GM23248 (cell line): Measurements from ENCODE around the gene SHANK2. TPM values are rescaled to one million over a fixed set of nuclear protein-coding genes. Genes with fewer than 3 reads are reported as not detected.

Experiments used
- DNase-seq: peaks from one replicate; pipeline ENCODE4 v3.0.0-alpha.2; 2015
- H2AFZ ChIP-seq: fragments of 200-600 bp; sonication (generic); 2 replicates; pipeline ENCODE4 v1.6.1; 2016; ENCODE audit warnings: antibody characterized with exemption
- H3F3A ChIP-seq: fragments of 200-600 bp; sonication (generic); 2 replicates; pipeline ENCODE4 v1.6.1; 2016; ENCODE audit warnings: mild to moderate bottlenecking, antibody characterized with exemption, mixed run types; ENCODE audit not compliant: insufficient read depth
- H3K27ac ChIP-seq: fragments of 200-600 bp; sonication (generic); 2 replicates; pipeline ENCODE4 v1.5.1; 2016; ENCODE audit warnings: mild to moderate bottlenecking
- H3K27me3 ChIP-seq: fragments of 200-600 bp; sonication (generic); replicated peaks from 2 replicates; pipeline ENCODE4 v1.6.1; 2016; ENCODE audit warnings: mild to moderate bottlenecking; ENCODE audit not compliant: insufficient read depth
- H3K36me3 ChIP-seq: fragments of 200-600 bp; sonication (generic); 2 replicates; pipeline ENCODE4 v1.6.1; 2016; ENCODE audit warnings: low read depth, mild to moderate bottlenecking
- H3K4me1 ChIP-seq: fragments of 200-600 bp; sonication (generic); 2 replicates; pipeline ENCODE4 v1.6.1; 2016; ENCODE audit warnings: mild to moderate bottlenecking; ENCODE audit not compliant: insufficient read depth
- H3K4me2 ChIP-seq: fragments of 200-600 bp; sonication (generic); one replicate; pipeline ENCODE4 v1.6.1; 2016; ENCODE audit warnings: mild to moderate bottlenecking; ENCODE audit not compliant: unreplicated experiment
- H3K4me3 ChIP-seq: fragments of 200-600 bp; sonication (generic); 2 replicates; pipeline ENCODE4 v1.5.1; 2016; ENCODE audit warnings: mild to moderate bottlenecking
- H3K79me2 ChIP-seq: fragments of 200-600 bp; sonication (generic); 2 replicates; pipeline ENCODE4 v1.6.1; 2016; ENCODE audit warnings: mild to moderate bottlenecking; ENCODE audit not compliant: insufficient read depth
- H3K9ac ChIP-seq: fragments of 200-600 bp; sonication (generic); 2 replicates; pipeline ENCODE4 v1.6.1; 2016; ENCODE audit warnings: mild to moderate bottlenecking
- H3K9me2 ChIP-seq: fragments of 200-600 bp; sonication (generic); 2 replicates; pipeline ENCODE4 v1.6.1; 2016; ENCODE audit warnings: mixed run types, mild to moderate bottlenecking, moderate library complexity; ENCODE audit not compliant: insufficient read depth
- H3K9me3 ChIP-seq: fragments of 200-600 bp; sonication (generic); one replicate; pipeline ENCODE4 v1.6.1; 2017; ENCODE audit warnings: low read depth
- H4K20me1 ChIP-seq: fragments of 200-600 bp; sonication (generic); 2 replicates; pipeline ENCODE4 v1.6.0; 2016; ENCODE audit not compliant: insufficient read depth
- EZH2 ChIP-seq: fragments of 200-600 bp; sonication (generic); IDR thresholded peaks from 2 replicates; pipeline ENCODE4 v1.6.1; 2018; ENCODE audit warnings: antibody characterized with exemption, mild to moderate bottlenecking; ENCODE audit not compliant: insufficient read depth, poor library complexity, severe bottlenecking
- EZH2phosphoT487 ChIP-seq: fragments of 200-600 bp; sonication (generic); IDR thresholded peaks from 2 replicates; pipeline ENCODE4 v1.6.1; 2018; ENCODE audit warnings: antibody characterized with exemption, moderate library complexity, mild to moderate bottlenecking, low read depth; ENCODE audit not compliant: insufficient read depth
- WGBS, 2 experiments: methylation state at CpG; one replicate each; pipeline ENCODE4 v1.1.6; 2015 to 2017; ENCODE audit warnings: low lambda C conversion rate in 2 of 2, low coverage in 1 of 2; ENCODE audit errors: missing lambda C conversion rate in 2 of 2; 5-methylcytosine and 5-hydroxymethylcytosine counted together
- in situ Hi-C: fragments of 300-500 bp; cut with MboI; formaldehyde crosslinking; loops from 2 replicates; pipeline ENCODE4 v1.15.0; 2020
- polyA plus RNA-seq: library from polyadenylated mRNA; unstranded; fragments of >200 nt; fragmentation: Nextera tagmentation; extraction: Ambion mirVana; gene quantifications from 2 replicates; pipeline ENCODE4 v1.2.1, GENCODE V29; 2016
- total RNA-seq: library from RNA; depleted of rRNA; stranded (reverse); fragments of >200 nt; shearing (Covaris generic); gene quantifications from 2 replicates; pipeline ENCODE4 v1.2.3, GENCODE V29; 2014; rRNA removed

Gene SHANK2
- total RNA-seq (0.22 and 3.9 TPM in 2 replicates), polyA plus RNA-seq (0.30 TPM in 1 of 2 replicates, not detected in the other)

DNA sequence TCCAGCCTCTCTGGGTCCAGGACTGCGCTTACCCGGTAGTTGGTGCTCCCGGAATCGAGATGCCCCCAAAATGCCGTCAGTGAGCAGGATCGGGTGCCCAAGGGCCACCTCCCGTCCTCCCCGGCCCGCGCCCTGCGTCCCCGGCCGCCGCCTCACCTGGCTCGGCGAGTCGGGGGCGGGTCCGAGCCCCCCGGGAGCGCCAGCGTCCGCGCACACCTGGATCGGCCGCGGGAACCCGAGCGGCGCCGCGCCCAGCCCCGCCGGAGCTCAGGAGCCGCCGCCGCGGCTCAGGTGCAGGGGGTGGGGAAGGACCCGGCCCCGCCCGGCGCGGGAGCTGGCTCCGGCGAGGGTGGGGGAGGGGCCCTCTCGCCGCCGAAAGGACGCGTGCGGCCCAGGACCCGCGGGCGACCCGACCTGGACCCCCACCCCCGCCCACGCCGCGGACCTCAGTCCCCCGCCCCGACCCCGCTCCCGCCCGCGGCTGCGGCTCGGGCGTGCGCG is at the start of gene SHANK2:
TSS of gene SHANK2 (minus strand) at position 309 of the 501 bp plus-strand sequence. CDS start 105,251 bp downstream, outside the sequence.
- Histone ChIP-seq H3K9ac (peak within 1 kb of the TSS; percentile 46), H3K36me3 (no peaks in the 10 kb centered on the region), H3K4me3 (peak within 1 kb of the TSS; percentile 69), H2AFZ (peak within 1 kb of the TSS; percentile 77), H3K9me3 (no peaks in the 10 kb centered on the region), H3K27ac (no peak within 1 kb of the TSS), H3K9me2 (no peaks in the 10 kb centered on the region), H3K27me3 (peaks cover 34% of the 10 kb centered on the region), H3K4me2 (peak within 1 kb of the TSS; percentile 67), H3K4me1 (no peaks in the 10 kb centered on the region; the same call in 1 of the 2 replicates), H3K79me2 (no peaks in the 10 kb centered on the region), H4K20me1 (no peaks in the 10 kb centered on the region), H3F3A (no peaks in the 10 kb centered on the region)
- in situ Hi-C loops, result no loop called here
- WGBS, 2 experiments, result 3% methylated on average over 25 to 48 of the region's 70 CpGs
- TF ChIP-seq EZH2 (no peak), EZH2phosphoT487 (no peak)
- DNase-seq, result no peak

DNA sequence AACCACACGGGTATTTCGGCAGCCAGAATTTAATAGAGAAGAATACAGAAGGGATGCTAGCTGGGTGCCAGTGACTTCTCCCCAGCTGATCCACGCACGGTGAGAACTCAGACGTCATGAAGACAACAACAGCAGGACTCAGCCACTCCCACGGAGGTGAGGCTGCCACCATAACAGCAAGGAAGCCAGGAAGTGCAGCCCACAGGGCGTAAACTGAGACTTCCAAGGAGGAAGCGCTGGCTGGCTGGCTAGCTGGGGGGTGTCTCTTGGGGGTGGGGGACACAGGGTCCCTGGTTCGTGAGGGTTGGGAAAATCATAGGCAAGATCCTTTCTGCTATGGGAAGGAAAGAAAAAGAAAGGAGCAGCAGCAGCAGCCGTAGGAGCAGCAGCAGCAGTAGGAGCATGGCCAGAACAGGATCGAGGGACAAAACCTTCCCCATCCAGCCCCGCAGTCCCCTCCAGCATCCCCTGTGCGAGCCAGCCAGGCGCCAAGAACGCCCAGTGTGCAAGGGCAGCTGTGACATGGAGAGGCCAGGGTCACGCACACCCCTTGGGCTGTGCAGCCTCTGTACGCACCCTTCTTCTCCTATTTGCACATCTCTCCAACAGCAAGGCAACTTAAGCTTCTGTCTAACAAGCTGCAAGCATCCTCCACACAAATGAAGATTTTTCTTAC is 49.6 kb upstream of the SHANK2 start:
- in situ Hi-C loops, result no loop called here

DNA sequence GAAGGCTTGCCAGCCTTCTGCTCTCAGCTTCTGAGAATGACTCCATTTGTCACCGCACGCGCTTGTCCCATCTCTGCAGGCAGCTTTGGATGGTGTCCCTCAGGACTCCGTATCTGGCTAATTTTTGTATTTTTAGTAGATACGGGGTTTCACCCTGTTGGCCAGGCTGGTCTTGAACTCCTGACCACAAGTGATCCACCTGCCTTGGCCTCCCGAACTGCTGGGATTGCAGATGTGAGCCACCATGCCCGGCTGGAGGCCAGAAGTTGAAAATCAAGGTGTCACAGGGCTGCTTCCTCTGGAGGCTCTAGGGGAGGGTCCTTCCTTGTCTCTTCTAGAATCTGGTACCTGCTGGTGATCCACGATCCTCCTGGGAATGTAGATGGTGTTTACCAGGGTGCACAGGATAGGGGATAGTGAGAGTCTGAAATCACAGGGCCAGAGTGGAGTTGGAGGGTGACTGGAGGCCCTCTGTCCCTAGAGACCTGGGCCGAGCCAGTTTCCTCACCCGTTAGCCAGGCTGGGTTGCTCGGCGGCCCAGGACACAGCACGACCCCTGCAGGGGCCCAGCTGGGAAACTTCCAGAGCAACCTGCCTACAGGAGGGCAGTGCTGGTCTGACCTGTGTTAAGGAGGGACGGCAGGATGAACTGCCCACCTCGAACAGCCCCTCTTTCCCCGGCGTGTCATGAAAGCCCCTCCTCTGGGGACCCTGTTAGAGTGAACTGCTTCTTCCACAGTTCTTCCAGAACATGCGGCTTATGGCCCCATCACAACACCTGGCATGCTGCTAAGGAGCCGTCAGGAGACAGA is 48.9 kb upstream of the SHANK2 start:
- WGBS, 2 experiments, result 92 to 94% methylated on average over 19 of the region's 19 CpGs
- H3K4me3 ChIP-seq, result no peak overlapping the region
- TF ChIP-seq EZH2, result no peak
- TF ChIP-seq EZH2phosphoT487, result no peak
- H3K36me3 ChIP-seq, result no peaks in the 10 kb centered on the region
- in situ Hi-C loops, result no loop called here
- no peaks in the 10 kb centered on the region for H3K79me2 ChIP-seq
- no peaks in the 10 kb centered on the region for H3K9me2 ChIP-seq
- H2AFZ ChIP-seq, result no peak overlapping the region
- H4K20me1 ChIP-seq, result no peaks in the 10 kb centered on the region
- no peaks in the 10 kb centered on the region for H3K27me3 ChIP-seq
- no peaks in the 10 kb centered on the region for H3K9me3 ChIP-seq
- H3K27ac ChIP-seq, result no peak overlapping the region
- no peak overlapping the region for H3K4me2 ChIP-seq
- H3F3A ChIP-seq, result peaks cover 15% of the 10 kb centered on the region; the same call in 1 of the 2 replicates
- H3K4me1 ChIP-seq, result peaks cover 22% of the 10 kb centered on the region
- no peak for DNase-seq
- H3K9ac ChIP-seq, result no peak overlapping the region

More for the DNA sequence above, 49.6 kb upstream of the SHANK2 start:
- Histone ChIP-seq H3K9ac (no peak overlapping the region), H3F3A (peaks cover 15% of the 10 kb centered on the region; the same call in 1 of the 2 replicates), H3K4me2 (no peak overlapping the region), H3K36me3 (no peaks in the 10 kb centered on the region), H3K79me2 (no peaks in the 10 kb centered on the region), H3K27me3 (no peaks in the 10 kb centered on the region), H3K9me2 (no peaks in the 10 kb centered on the region), H4K20me1 (no peaks in the 10 kb centered on the region), H3K27ac (no peak overlapping the region), H3K4me1 (peaks cover 22% of the 10 kb centered on the region), H3K9me3 (no peaks in the 10 kb centered on the region), H2AFZ (no peak overlapping the region), H3K4me3 (no peak overlapping the region)
- no peak for TF ChIP-seq EZH2
- TF ChIP-seq EZH2phosphoT487, result no peak
- WGBS, 2 experiments, result 86 to 88% methylated on average over 16 to 17 of the region's 17 CpGs
- DNase-seq, result no peak

DNA sequence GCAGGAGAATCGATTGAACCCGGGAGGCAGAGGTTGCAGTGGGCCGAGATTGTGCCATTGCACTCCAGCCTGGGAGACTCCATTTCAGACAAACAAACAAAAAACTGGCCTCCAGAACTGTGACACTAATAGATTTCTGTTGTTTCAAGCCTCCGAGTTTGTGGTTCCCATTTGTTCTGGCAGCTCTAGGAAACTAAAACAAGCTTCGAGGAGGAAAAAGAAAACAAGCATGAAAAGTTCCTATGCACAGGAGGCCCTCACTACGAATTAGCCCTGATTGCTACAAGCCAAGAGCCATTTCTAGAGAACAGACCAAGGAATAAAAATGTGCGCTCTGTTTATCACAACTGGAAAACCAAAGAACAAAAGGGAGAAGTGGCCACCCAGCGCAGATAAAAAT is 47.8 kb upstream of the SHANK2 start:
- H2AFZ ChIP-seq, result no peak overlapping the region
- H4K20me1 ChIP-seq, result no peaks in the 10 kb centered on the region
- H3K36me3 ChIP-seq, result no peaks in the 10 kb centered on the region
- H3K79me2 ChIP-seq, result no peaks in the 10 kb centered on the region
- in situ Hi-C loops, result no loop called here
- H3F3A ChIP-seq, result peaks cover 15% of the 10 kb centered on the region; the same call in 1 of the 2 replicates
- peaks cover 22% of the 10 kb centered on the region for H3K4me1 ChIP-seq
- H3K9ac ChIP-seq, result no peak overlapping the region
- peak overlapping the region; percentile 42 for H3K4me2 ChIP-seq
- H3K9me2 ChIP-seq, result no peaks in the 10 kb centered on the region
- no peak overlapping the region for H3K27ac ChIP-seq
- H3K9me3 ChIP-seq, result no peaks in the 10 kb centered on the region
- 55 to 59% methylated on average over 8 of the region's 8 CpGs for WGBS, 2 experiments
- no peaks in the 10 kb centered on the region for H3K27me3 ChIP-seq
- no peak overlapping the region for H3K4me3 ChIP-seq
- no peak for TF ChIP-seq EZH2phosphoT487
- no peak for TF ChIP-seq EZH2
- DNase-seq, result no peak
